IMR-90 (cell line): Measurements from ENCODE around the gene RPL21.

Experiments used
- CEBPB ChIP-seq: IDR thresholded peaks from 2 replicates; pipeline ENCODE4 v1.6.1; 2012; ENCODE audit warnings: low read depth, low read length, improper control_type of control experiment
- CHD1 ChIP-seq: IDR thresholded peaks from 2 replicates; pipeline ENCODE4 v1.6.1; 2012; ENCODE audit warnings: low read depth, low read length, improper control_type of control experiment
- CTCF ChIP-seq: conservative IDR thresholded peaks from 2 replicates; pipeline ENCODE4 v1.5.1; 2012; ENCODE audit warnings: mild to moderate bottlenecking, low read depth, low read length, improper control_type of control experiment
- FOS ChIP-seq: fragments of 150-350 bp; IDR thresholded peaks from 2 replicates; pipeline ENCODE4 v1.6.1; 2016; ENCODE audit warnings: low read depth, low read length
- MAFK ChIP-seq: IDR thresholded peaks from 2 replicates; pipeline ENCODE4 v1.6.1; 2012; ENCODE audit warnings: low read depth, low read length, improper control_type of control experiment
- POLR2A ChIP-seq: IDR thresholded peaks from 2 replicates; pipeline ENCODE4 v1.6.1; 2012; ENCODE audit warnings: mild to moderate bottlenecking, low read depth, low read length
- RAD21 ChIP-seq: IDR thresholded peaks from 2 replicates; pipeline ENCODE4 v1.6.1; 2012; ENCODE audit warnings: low read length, improper control_type of control experiment
- RFX5 ChIP-seq: IDR thresholded peaks from 2 replicates; pipeline ENCODE4 v1.8.0; 2012; ENCODE audit warnings: low read depth, mild to moderate bottlenecking, low read length, moderate library complexity

- TF ChIP-seq POLR2A: no peak
- TF ChIP-seq CTCF: 0 out of 2 replicates have a peak, but pooled peaks have one; percentile 23
- no peak for TF ChIP-seq FOS
- peak; percentile 39 for TF ChIP-seq RAD21
- TF ChIP-seq RFX5: no peak
- no peak for TF ChIP-seq CEBPB
- no peak for TF ChIP-seq MAFK
- TF ChIP-seq CHD1: no peak
Observed at GRCh38 chr13:27203854-27204253, 47.5 kb upstream of the RPL21 start.
